HG03575 (cell line): ENCODE data around the gene AGPAT1.
"Not testable (repeated sequence)": the region's sequence is repeated elsewhere in the genome, so short reads cannot be mapped to it uniquely, and the experiment has no call there.

Experiments
- ATAC-seq: cut with Tn5 transposase; IDR thresholded peaks from one replicate; pipeline ENCODE4 v1.9.1; 2021; ENCODE audit not compliant: unreplicated experiment, insufficient number of reproducible peaks, low FRiP score; ENCODE audit errors: extremely low read depth

Gene AGPAT1

GRCh38 chr6:32202186-32202585 lies 26.3 kb upstream of the AGPAT1 start:
- no peak for ATAC-seq

GRCh38 chr6:32200711-32201475 lies 25.0 kb upstream of the AGPAT1 start:
- no peak for ATAC-seq

GRCh38 chr6:32198866-32199265 lies 23.0 kb upstream of the AGPAT1 start:
- no peak for ATAC-seq

GRCh38 chr6:32198345-32198696 lies 22.4 kb upstream of the AGPAT1 start:
- ATAC-seq, result no peak

- no peak for ATAC-seq
Observed at GRCh38 chr6:32196682-32197616, 21.1 kb upstream of the AGPAT1 start.

- ATAC-seq, result peak; percentile 31
Observed at GRCh38 chr6:32195902-32196681, 20.2 kb upstream of the AGPAT1 start.

GRCh38 chr6:32195652-32195901 lies 19.7 kb upstream of the AGPAT1 start:
- ATAC-seq, result no peak

GRCh38 chr6:32194825-32195651 lies 19.2 kb upstream of the AGPAT1 start:
- ATAC-seq, result peak; percentile 41

GRCh38 chr6:32194388-32194787 lies 18.5 kb upstream of the AGPAT1 start:
- no peak for ATAC-seq

GRCh38 chr6:32193096-32193495 lies 17.2 kb upstream of the AGPAT1 start:
- not testable (repeated sequence) for ATAC-seq

- ATAC-seq, result no peak
Observed at GRCh38 chr6:32192608-32193039, 16.7 kb upstream of the AGPAT1 start, which contains the start of gene GPSM3. Gene GPSM3, minus strand, starts transcription at chr6:32192643. Its CDS starts 130 bp downstream, at chr6:32192513.

- no peak for ATAC-seq
Observed at GRCh38 chr6:32191696-32192607, 16.1 kb upstream of the AGPAT1 start.

- no peak for ATAC-seq
Observed at GRCh38 chr6:32190911-32191677, 15.2 kb upstream of the AGPAT1 start.

- ATAC-seq, result no peak
Observed at GRCh38 chr6:32190054-32190851, 14.4 kb upstream of the AGPAT1 start, which contains the start of gene PBX2. Gene PBX2, minus strand, starts transcription at chr6:32190202. Its CDS starts 287 bp downstream, at chr6:32189915.

- no peak for ATAC-seq
Observed at GRCh38 chr6:32189742-32190053, 13.8 kb upstream of the AGPAT1 start.

GRCh38 chr6:32189069-32189741 lies 13.3 kb upstream of the AGPAT1 start:
- no peak for ATAC-seq
